ENCODE measurements around the gene PARP8.
"Not testable (repeated sequence)": the region's sequence is repeated elsewhere in the genome, so short reads cannot be mapped to it uniquely, and the experiment has no call there.

The PARP8 gene

DNA sequence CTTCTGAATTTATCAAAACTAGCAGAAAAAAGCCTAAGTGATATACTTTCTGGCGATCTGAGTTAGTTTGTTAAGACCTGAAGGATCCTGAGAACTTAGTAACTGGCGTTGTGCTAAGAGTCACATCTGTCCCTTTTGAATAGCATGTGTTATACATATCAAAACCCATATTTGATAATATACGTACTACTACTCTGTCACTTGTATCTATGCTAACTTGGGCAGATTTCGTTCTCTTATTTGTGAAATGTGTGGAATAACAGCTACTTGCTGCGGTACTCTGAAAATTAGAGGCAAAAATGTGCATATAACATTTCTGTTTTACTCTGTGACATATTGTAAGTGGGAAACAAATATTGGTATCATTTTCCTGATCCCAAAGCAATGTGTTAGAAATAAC is 126.4 kb downstream of the PARP8 start:
- DNase-seq = no peak

GRCh38 chr5:50794812-50795211 is 128.4 kb downstream of the PARP8 start:
- no peak for DNase-seq

- no peak for DNase-seq
Observed at GRCh38 chr5:50798002-50798401, 131.6 kb downstream of the PARP8 start.

- no peak for DNase-seq
Observed at GRCh38 chr5:50799596-50799995, 133.2 kb downstream of the PARP8 start.

- DNase-seq = no peak
Observed at GRCh38 chr5:50800410-50800809, 134.0 kb downstream of the PARP8 start.

DNA sequence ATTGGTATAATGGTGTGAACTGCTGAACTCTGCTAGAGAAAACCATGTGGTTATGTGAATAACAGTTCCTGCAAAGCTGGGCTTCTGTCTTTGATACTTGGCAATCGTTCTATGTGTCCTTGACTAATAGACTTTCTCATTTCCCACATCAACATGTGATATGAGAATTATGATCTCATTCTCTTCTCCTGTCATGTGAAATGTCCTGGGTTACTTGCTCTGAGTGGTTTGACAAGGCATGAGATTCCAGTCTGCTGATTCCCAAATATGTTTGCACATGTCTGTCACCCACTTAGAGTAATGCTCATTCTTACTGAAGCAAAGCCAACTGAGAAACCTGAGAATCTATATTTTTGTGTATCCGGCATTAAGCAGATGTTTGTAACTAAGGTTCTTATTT is 141.2 kb downstream of the PARP8 start:
- DNase-seq = no peak

- no peak for DNase-seq
Observed at GRCh38 chr5:50808406-50808805, 142.0 kb downstream of the PARP8 start.

- DNase-seq = not testable (repeated sequence)
Observed at GRCh38 chr5:50811746-50812145, 145.3 kb downstream of the PARP8 start.

DNA sequence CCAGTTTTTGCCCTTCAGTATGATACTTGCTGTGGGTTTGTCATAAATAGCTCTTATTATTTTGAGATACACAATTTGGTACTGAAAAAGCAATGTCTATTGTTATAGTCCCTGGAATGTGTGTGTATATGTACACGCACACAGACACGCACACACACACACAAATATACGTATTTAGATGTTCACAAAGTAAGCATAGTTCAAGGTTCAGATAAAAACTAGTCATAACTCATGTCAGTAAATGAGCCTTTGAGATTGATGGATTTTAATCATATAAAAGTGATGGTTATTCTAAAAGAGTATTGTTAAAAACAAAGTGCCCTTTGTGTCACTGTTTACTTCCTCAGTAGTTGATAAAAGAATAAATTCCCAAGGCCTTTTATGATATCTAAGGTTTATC is 147.3 kb downstream of the PARP8 start:
- DNase-seq = no peak

GRCh38 chr5:50814556-50814955 is 148.1 kb downstream of the PARP8 start:
- DNase-seq = no peak

DNA sequence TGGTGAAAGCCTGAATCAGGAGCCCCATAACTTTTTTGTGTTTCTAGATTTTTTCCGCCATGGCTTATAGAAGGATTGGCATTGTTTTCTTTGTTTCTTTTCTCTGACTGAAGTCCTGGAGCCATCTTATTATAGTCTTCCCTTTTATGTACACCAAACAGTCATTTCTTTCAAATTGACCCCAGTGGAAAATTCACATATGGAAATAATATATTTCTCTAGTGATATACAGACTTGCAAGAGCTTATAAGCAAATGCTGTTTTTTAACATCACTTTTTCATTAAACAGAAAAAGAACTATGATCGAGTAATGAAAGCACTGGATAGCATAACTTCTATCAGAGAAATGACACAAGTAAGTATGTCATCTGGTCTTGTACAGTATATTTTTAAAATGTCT is 155.6 kb downstream of the PARP8 start:
- no peak for DNase-seq

GRCh38 chr5:50822761-50823160 is 156.3 kb downstream of the PARP8 start:
- DNase-seq = no peak

- DNase-seq = no peak
Observed at GRCh38 chr5:50823568-50823967, 157.1 kb downstream of the PARP8 start.

DNA sequence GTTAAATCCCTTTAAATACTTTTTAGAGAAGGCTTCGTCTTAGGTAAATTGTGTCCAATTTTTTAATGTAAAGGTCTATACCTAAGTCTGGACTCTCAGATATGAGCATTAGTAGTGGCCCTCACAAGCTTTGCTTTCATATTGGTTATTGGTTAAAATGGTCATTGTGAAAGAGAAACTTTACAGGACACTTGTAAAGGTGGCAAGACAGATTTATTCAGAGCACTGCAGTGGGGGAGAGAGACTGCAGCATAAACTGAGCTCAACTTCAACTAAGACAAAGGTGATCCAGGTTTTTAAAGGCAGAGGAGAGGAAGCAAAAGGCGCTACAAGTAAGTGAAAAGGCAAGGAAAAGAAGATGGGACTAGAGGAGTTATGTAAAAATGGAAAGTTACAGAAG is 157.7 kb downstream of the PARP8 start:
- DNase-seq = no peak

- no peak for DNase-seq
Observed at GRCh38 chr5:50827516-50828247, 161.2 kb downstream of the PARP8 start.

DNA sequence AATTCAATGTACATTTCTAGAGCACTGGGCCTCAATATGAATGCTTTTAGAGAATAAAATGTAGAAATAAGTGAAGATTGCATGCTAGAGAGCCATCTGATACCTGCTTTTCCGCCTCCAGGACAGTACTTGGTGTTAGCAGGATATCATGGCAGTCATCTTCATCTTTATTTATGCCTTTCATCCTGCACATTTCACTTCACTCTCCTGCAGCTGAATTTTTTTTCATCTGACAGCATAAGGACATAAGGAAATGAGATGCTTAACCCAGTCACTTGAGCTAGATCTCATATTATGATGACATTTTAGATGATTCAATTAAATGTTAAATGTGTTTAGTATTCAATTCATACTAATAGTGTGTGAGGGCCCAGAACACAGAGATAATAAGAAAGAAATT is 162.6 kb downstream of the PARP8 start:
- no peak for DNase-seq

- no peak for DNase-seq
Observed at GRCh38 chr5:50832657-50833284, 166.3 kb downstream of the PARP8 start.

DNA sequence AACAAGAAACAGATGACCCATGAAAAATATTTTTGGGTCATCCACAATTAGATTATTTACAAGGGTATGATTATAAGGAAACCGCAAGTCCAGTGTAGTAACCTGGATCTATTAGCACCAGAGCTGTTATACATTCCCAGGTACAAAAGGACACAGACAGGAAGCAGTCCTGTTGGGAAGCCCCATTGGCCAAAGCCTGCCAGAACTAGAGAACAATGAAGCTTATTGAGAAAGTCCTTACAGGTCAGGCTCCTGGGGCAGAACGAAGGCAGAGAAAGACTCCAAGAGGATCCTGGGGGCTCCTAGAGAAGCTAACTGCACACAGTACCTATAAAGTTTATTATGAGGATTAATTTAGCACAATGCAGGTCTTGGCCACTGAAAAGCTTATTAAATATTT is 169.9 kb downstream of the PARP8 start:
- DNase-seq = no peak

- no peak for DNase-seq
Observed at GRCh38 chr5:50839472-50839871, 173.0 kb downstream of the PARP8 start.

- no peak for DNase-seq
Observed at GRCh38 chr5:50843091-50843490, 176.7 kb downstream of the PARP8 start.

DNA sequence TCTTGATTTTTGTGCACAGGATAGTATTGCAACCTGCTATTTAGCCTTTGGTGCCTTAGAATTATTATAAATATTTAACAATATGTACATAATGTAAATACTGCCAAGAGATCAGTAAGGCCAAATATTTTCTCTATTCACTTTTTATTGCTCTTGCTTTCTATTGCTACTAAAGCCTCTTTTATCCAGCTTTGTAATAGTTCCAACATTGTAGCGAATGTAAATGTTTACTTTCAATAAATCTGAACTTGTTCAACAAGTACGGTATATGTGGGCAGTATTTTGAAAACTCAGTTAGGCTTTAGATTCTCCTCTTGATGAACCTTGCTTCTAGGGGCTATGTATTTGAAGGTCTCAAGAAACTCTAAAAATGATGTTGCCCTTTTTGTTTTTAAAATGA is 179.8 kb downstream of the PARP8 start:
- no peak for DNase-seq

DNA sequence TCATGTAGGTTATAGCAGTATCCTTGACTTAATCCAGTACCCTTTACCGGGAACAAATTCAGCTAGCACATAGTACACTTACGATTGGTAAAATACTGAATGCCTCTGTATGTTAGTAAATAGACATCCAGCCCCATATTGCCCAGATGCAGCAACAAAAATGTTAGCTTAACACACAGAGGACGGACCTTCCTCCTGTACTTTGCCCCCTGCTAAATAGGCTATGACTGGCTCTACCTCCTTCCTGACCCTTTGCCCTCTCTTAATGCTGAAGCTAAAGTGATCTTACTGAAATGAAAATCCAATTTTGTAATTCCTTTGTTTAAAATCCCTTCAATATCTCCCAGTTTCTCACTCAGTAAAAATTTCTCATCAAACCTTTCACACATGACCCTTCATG is 183.1 kb downstream of the PARP8 start:
- DNase-seq = no peak

GRCh38 chr5:50853151-50853550 is 186.7 kb downstream of the PARP8 start:
- no peak for DNase-seq

DNA sequence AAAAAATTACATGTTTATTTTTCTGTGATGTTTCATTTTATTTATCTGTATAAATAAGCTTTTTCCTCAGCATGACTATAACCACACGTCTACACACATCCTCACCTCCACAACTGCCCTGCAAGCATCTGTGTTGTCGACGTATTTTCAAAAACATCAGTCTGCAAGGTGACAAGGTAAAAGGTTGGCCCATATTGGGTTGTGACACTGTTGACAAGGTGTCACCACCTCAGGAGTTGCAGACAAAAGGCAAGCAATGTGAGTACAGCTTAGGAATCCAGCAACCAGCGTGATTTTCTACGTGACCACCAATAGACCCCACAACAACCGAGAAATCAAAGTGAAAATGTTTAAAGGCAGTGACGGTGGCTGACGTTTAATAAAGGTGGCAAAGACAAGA is 187.6 kb downstream of the PARP8 start:
- DNase-seq = no peak

GRCh38 chr5:50855001-50855400 is 188.6 kb downstream of the PARP8 start:
- no peak for DNase-seq
